Measurements from ENCODE around the gene PPP1R14C. TPM values are rescaled to one million over a fixed set of nuclear protein-coding genes. Genes with fewer than 3 reads are reported as not detected.

Gene PPP1R14C
- total and polyA plus RNA-seq, 2 experiments from 2014 or later = 1.1 to 1.4 TPM

GRCh38 chr6:150235218-150235617 lies 92.4 kb downstream of the PPP1R14C start:
- Histone ChIP-seq H3F3A (replicated peaks; ENCODE audit: low read depth) (no peaks in the 10 kb centered on the region), H3K9me2 (ENCODE audit: insufficient read depth) (0 out of 2 replicates have a peak, but pooled peaks cover 7% of the 10 kb centered on the region), H3K36me3 (ENCODE audit: insufficient read depth) (no peaks in the 10 kb centered on the region), H2AFZ (no peak overlapping the region), H3K27ac (ENCODE audit: low read depth) (no peak overlapping the region), H3K4me2 (no peak overlapping the region), H4K20me1 (replicated peaks; ENCODE audit: insufficient read depth) (no peaks in the 10 kb centered on the region), H3K4me1 (ENCODE audit: insufficient read depth) (peaks cover under 1% of the 10 kb centered on the region; the same call in 1 of the 2 replicates), H3K27me3 (ENCODE audit: insufficient read depth) (no peaks in the 10 kb centered on the region), H3K4me3 (no peak overlapping the region), H3K79me2 (replicated peaks; ENCODE audit: insufficient read depth) (no peaks in the 10 kb centered on the region)
- H3K4me1 Mint-ChIP-seq = peaks cover 5% of the 10 kb centered on the region; the same call in 1 of the 3 replicates
- DNase-seq (ENCODE audit: low spot score) (no peak), ATAC-seq (no peak)
- H3K36me3 Mint-ChIP-seq (ENCODE audit: low read depth) = no peaks in the 10 kb centered on the region
- peaks cover 3% of the 10 kb centered on the region for H3K27me3 Mint-ChIP-seq (ENCODE audit: insufficient read depth, low read depth, poor library complexity)
- peaks cover 3% of the 10 kb centered on the region; the same call in 1 of the 3 replicates for H3K9me3 Mint-ChIP-seq
- H3K27ac Mint-ChIP-seq = no peak overlapping the region
- no peak overlapping the region for H3K4me3 Mint-ChIP-seq
- TF ChIP-seq REST (IDR thresholded peaks at IDR 0.05; ENCODE audit: unreplicated experiment) (no peak), POLR2AphosphoS5 (IDR thresholded peaks at IDR 0.05; ENCODE audit: low read depth) (no peak), ZNF331 (CRISPR knock-in tag; IDR thresholded peaks at IDR 0.05; ENCODE audit: low read depth) (no peak), CTCF (conservative IDR thresholded peaks at IDR 0.05; ENCODE audit: low read depth in 2 of 2) (no peak), NANOG (IDR thresholded peaks at IDR 0.05; ENCODE audit: borderline replicate concordance) (no peak), EZH2phosphoT487 (IDR thresholded peaks at IDR 0.05; ENCODE audit: unreplicated experiment) (no peak), ZNF114 (CRISPR knock-in tag; IDR thresholded peaks at IDR 0.05) (no peak), ZNF462 (CRISPR knock-in tag; IDR thresholded peaks at IDR 0.05) (no peak), ETS1 (IDR thresholded peaks at IDR 0.05) (no peak)
